HG03378 (cell line): ENCODE measurements around the gene MRPL21.

Source experiments
- ATAC-seq: cut with Tn5 transposase; IDR thresholded peaks from one replicate; pipeline ENCODE4 v1.9.1; 2021; ENCODE audit warnings: mild to moderate bottlenecking, moderate library complexity; ENCODE audit not compliant: unreplicated experiment

Gene MRPL21

GRCh38 chr11:68843052-68843561 lies 60.5 kb downstream of the MRPL21 start:
- no peak for ATAC-seq

DNA sequence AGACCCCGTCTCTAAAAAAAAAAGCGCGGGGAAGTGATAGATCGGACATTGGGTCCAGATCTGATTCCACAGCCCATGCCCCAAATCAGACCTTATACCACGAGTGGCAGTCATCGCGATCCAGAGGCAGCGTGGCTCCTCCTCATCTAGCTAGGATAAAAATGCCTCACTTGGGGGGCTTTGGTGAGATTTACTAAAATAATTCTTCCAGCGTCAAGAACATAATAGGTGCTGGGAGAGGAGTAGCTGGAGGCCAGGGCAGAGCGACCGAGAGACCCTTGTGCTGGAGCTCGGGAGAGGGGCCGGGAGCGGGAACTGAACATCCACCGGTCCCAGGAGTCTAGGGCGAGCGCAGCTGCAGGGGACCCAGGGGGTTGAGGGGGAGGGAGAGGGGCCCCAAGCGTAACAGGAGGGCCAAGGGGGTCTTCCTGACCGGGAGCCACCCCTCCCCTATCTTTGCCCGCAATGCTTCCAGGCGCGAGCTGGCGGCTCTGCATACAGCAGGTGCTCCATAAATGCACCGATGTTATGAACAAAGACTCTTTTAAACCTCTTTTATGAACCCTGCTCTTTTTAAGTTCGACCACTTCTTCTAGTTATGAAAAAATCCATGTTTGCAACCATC lies 61.1 kb downstream of the MRPL21 start:
- no peak for ATAC-seq

- no peak for ATAC-seq
These were observed 61.8 kb downstream of the MRPL21 start, which contains the start of gene CPT1A for GRCh38 chr11:68841718-68842426. TSS of gene CPT1A (minus strand) at chr11:68841916. CDS start at chr11:68815474, 26,442 bp downstream.
